NT2/D1 (cell line): ENCODE results near the gene CCDC116.

Source experiments
- SUZ12 ChIP-seq: IDR thresholded peaks from 2 replicates; pipeline ENCODE4 v1.6.1; 2011; ENCODE audit not compliant: insufficient read length, insufficient read depth; ENCODE audit errors: extremely low read depth
- ZNF274 ChIP-seq: IDR thresholded peaks from 2 replicates; pipeline ENCODE4 v1.6.1; 2011; ENCODE audit warnings: mild to moderate bottlenecking, low read depth, low read length

- TF ChIP-seq ZNF274 (no peak), SUZ12 (no peak)
These were observed 8.3 kb upstream of the CCDC116 start for GRCh38 chr22:21624120-21624879.
